HG03175 (cell line): ENCODE data around the gene MATN1.
"Not testable (repeated sequence)": the region's sequence is repeated elsewhere in the genome, so short reads cannot be mapped to it uniquely, and the experiment has no call there.

Experiments
- ATAC-seq: cut with Tn5 transposase; IDR thresholded peaks from one replicate; pipeline ENCODE4 v1.9.1; 2021; ENCODE audit warnings: mild to moderate bottlenecking, moderate library complexity; ENCODE audit not compliant: unreplicated experiment

The MATN1 gene

GRCh38 chr1:30700528-30701257 lies 22.7 kb downstream of the MATN1 start:
- ATAC-seq: no peak

GRCh38 chr1:30699762-30700161 lies 23.6 kb downstream of the MATN1 start:
- no peak for ATAC-seq

GRCh38 chr1:30698401-30698981 lies 24.9 kb downstream of the MATN1 start:
- ATAC-seq: no peak

- ATAC-seq: no peak
Measured at GRCh38 chr1:30697571-30698376, 25.6 kb downstream of the MATN1 start.

GRCh38 chr1:30696831-30697230 lies 26.6 kb downstream of the MATN1 start:
- no peak for ATAC-seq

GRCh38 chr1:30695439-30695841 lies 27.9 kb downstream of the MATN1 start:
- no peak for ATAC-seq

GRCh38 chr1:30694280-30695175 lies 28.9 kb downstream of the MATN1 start:
- ATAC-seq: no peak

- ATAC-seq: no peak
Measured at GRCh38 chr1:30693822-30694221, 29.6 kb downstream of the MATN1 start.

GRCh38 chr1:30693366-30693765 lies 30.0 kb downstream of the MATN1 start:
- no peak for ATAC-seq

- ATAC-seq: no peak
Measured at GRCh38 chr1:30692948-30693301, 30.5 kb downstream of the MATN1 start.

- ATAC-seq: no peak
Measured at GRCh38 chr1:30692201-30692947, 31.0 kb downstream of the MATN1 start.

- ATAC-seq: no peak
Measured at GRCh38 chr1:30691480-30691879, 31.9 kb downstream of the MATN1 start.

GRCh38 chr1:30689901-30690645 lies 33.3 kb downstream of the MATN1 start:
- ATAC-seq: no peak

GRCh38 chr1:30688920-30689794 lies 34.2 kb downstream of the MATN1 start:
- no peak for ATAC-seq

GRCh38 chr1:30688516-30688915 lies 34.9 kb downstream of the MATN1 start:
- ATAC-seq: not testable (repeated sequence)

- no peak for ATAC-seq
Measured at GRCh38 chr1:30687886-30688285, 35.5 kb downstream of the MATN1 start.

GRCh38 chr1:30686236-30686935 lies 37.0 kb downstream of the MATN1 start:
- no peak for ATAC-seq

- no peak for ATAC-seq
Measured at GRCh38 chr1:30685796-30686165, 37.6 kb downstream of the MATN1 start.
